Measurements from ENCODE around the gene SPSB4. TPM values are rescaled to one million over a fixed set of nuclear protein-coding genes. Genes with fewer than 3 reads are reported as not detected.

The SPSB4 gene
- total and polyA plus RNA-seq, 2 of the 8 experiments (the other 6 are each of a cell fraction or from before 2014, with no cell fraction given), result 15.1 to 17.2 TPM

DNA sequence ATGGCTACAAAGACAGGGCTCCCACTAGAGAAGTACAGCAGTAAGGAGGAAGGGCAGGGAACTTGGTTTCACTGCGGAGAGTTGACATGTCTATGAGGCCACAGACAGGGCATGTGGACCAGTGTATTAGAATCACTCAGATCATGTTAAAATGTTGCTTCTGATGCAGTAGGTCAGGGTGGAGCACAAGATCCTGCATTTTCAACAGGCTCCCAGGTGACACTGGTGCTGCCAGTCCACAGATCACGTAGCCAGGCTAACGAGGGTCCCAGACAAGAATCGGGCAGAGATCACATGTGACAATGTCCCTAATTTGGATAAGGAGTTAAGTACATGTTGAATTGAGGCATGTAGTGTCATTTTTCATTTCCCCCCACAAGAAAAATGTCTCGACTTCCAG lies 73.6 kb downstream of the SPSB4 start:
- no peaks in the 10 kb centered on the region for H3K36me3 ChIP-seq (ENCODE audit: control insufficient read depth in 2 of 4, insufficient read depth in 4 of 4, low read length in 3 of 4)
- H3K27me3 ChIP-seq (replicated peaks in 1 of 4; ENCODE audit: control insufficient read depth in 3 of 4, extremely low read depth in 1 of 4, insufficient read depth in 3 of 4, low read length in 3 of 4), result no peaks in the 10 kb centered on the region
- no peak overlapping the region for H4K91ac ChIP-seq (replicated peaks; ENCODE audit: insufficient read length, low read length)
- TF ChIP-seq SP2 (IDR thresholded peaks at IDR 0.05; ENCODE audit: low read length) (no peak), GTF2F1 (IDR thresholded peaks at IDR 0.05; ENCODE audit: borderline replicate concordance, low read depth, low read length) (no peak), RAD21 (IDR thresholded peaks at IDR 0.05 in 1 of 2, conservative IDR thresholded peaks at IDR 0.05 in 1 of 2; ENCODE audit: low read depth in 2 of 2, low read length in 2 of 2) (no peak), POLR2AphosphoS5 (IDR thresholded peaks at IDR 0.05; ENCODE audit: low read depth, low read length) (no peak), EP300 (IDR thresholded peaks at IDR 0.05; ENCODE audit: borderline replicate concordance in 1 of 2, low read depth in 2 of 2, low read length in 2 of 2) (no peak), ASH2L (IDR thresholded peaks at IDR 0.05; ENCODE audit: low read length) (no peak)
- no peak overlapping the region for H3K18ac ChIP-seq (ENCODE audit: extremely low read depth, low read length)
- 86% methylated on average over 5 of the region's 5 CpGs; no CpG with 5 or more reads in 1 of the 2 experiments for WGBS, 2 experiments (ENCODE audit: extremely low coverage in 1 of 2, insufficient coverage in 1 of 2, insufficient read length in 1 of 2, insufficient replicate concordance in 2 of 2, low coverage in 1 of 2, low lambda C conversion rate in 2 of 2, missing lambda C conversion rate in 1 of 2)
- H3K79me1 ChIP-seq (ENCODE audit: low read depth, low read length), result no peaks in the 10 kb centered on the region
- H4K20me1 ChIP-seq (replicated peaks in 1 of 2; ENCODE audit: control insufficient read depth in 1 of 2, insufficient read depth in 2 of 2, low read length in 2 of 2), result peaks cover 0 to 2% of the 10 kb centered on the region in 2 experiments
- FAIRE-seq (no peak), DNase-seq (ENCODE audit: low read depth in 1 of 2, low spot score in 2 of 2) (no peak)
- no peak overlapping the region for H2BK12ac ChIP-seq (ENCODE audit: low read depth, low read length)
- no peaks in the 10 kb centered on the region; the same call in 1 of the 2 replicates for H3K23me2 ChIP-seq (ENCODE audit: low read depth, low read length)
- H3K4me2 ChIP-seq (ENCODE audit: insufficient read depth in 1 of 2, low read depth in 2 of 2, low read length in 2 of 2), result no peak overlapping the region
- H3K9ac ChIP-seq (replicated peaks in 1 of 4; ENCODE audit: extremely low read depth in 1 of 4, low read depth in 3 of 4, low read length in 3 of 4), result no peak overlapping the region
- no peak overlapping the region for H3K23ac ChIP-seq (ENCODE audit: insufficient read length)
- H2AFZ ChIP-seq (ENCODE audit: low read length), result no peak overlapping the region
- H4K5ac ChIP-seq (ENCODE audit: insufficient read length, low read depth, low read length), result no peak overlapping the region
- H3K9me3 ChIP-seq (ENCODE audit: insufficient read depth in 2 of 2, low read depth in 1 of 2, low read length in 1 of 2), result no peaks in the 10 kb centered on the region
- ChIA-PET POLR2A (ENCODE audit: partially characterized antibody) (no interaction called here), CTCF (ENCODE audit: partially characterized antibody) (interaction anchor here (1.3 to 6.9 kb wide), 3 partner anchors 9 to 58 kb away, joined by 3 to 44 read pairs (median 12); no protein-coding TSS in a partner anchor)
- H3K79me2 ChIP-seq (ENCODE audit: control insufficient read depth in 1 of 2, insufficient read depth in 2 of 2, low read length in 2 of 2), result no peaks in the 10 kb centered on the region
- H3K14ac ChIP-seq (ENCODE audit: insufficient read length), result no peak overlapping the region
- H4K8ac ChIP-seq (ENCODE audit: extremely low read depth, insufficient read depth, low read length), result no peak overlapping the region
- no peak overlapping the region for H2BK5ac ChIP-seq (ENCODE audit: low read depth, low read length)
- no peak overlapping the region for H2BK120ac ChIP-seq (replicated peaks; ENCODE audit: low read depth, low read length)
- H3K4ac ChIP-seq (replicated peaks; ENCODE audit: insufficient read length, low read depth, low read length), result no peak overlapping the region
- H2BK20ac ChIP-seq (ENCODE audit: low read length), result no peak overlapping the region
- no peak overlapping the region for H3K56ac ChIP-seq (replicated peaks; ENCODE audit: insufficient read length, low read depth, low read length)
- H2BK15ac ChIP-seq (ENCODE audit: low read length), result no peak overlapping the region
- no peak overlapping the region for H3K4me3 ChIP-seq (ENCODE audit: extremely low read depth in 1 of 4, insufficient read depth in 2 of 4, low read depth in 3 of 4, low read length in 4 of 4)
- 0 out of 7 replicates have a peak, but pooled peaks cover 0 to 2% (median 0%) of the 10 kb centered on the region in 4 experiments for H3K4me1 ChIP-seq (replicated peaks in 1 of 4; ENCODE audit: control insufficient read depth in 3 of 4, insufficient read depth in 4 of 4, low read length in 3 of 4)
- no peak overlapping the region for H3K27ac ChIP-seq (ENCODE audit: low read depth, low read length)
- H2AK5ac ChIP-seq (ENCODE audit: low read depth, low read length), result no peak overlapping the region

Measured in H1 (cell line).